ENCODE results near the gene PTPRD.

- TF ChIP-seq CTCF (IDR thresholded peaks at IDR 0.05): no peak
- TF ChIP-seq REST (IDR thresholded peaks at IDR 0.05; ENCODE audit: insufficient read depth in 1 of 2, low read depth in 2 of 2, low read length in 1 of 2): no peak
- no peak for TF ChIP-seq POLR2AphosphoS5 (IDR thresholded peaks at IDR 0.05; ENCODE audit: low read depth, low read length)
Measured at GRCh38 chr9:10242255-10242654, 370.5 kb downstream of the PTPRD start.
